AG10803 (cell line): ENCODE measurements around the gene MCMBP.

Experiments
- DNase-seq: peaks from one replicate; pipeline ENCODE4 v3.0.0; 2010; ENCODE audit warnings: low read depth
- H3K4me3 ChIP-seq: 2 replicates; pipeline ENCODE4 v1.5.1; 2011; ENCODE audit warnings: mild to moderate bottlenecking, low read length, control low read depth
- TF ChIP-seq, protein P1 (sequence below): conservative IDR thresholded peaks from 2 replicates; pipeline ENCODE4 v1.5.1; 2011; ENCODE audit warnings: mild to moderate bottlenecking, low read length, control low read depth, inconsistent platforms

Gene MCMBP

GRCh38 chr10:119903946-119904666 lies 31.5 kb upstream of the MCMBP start:
- TF ChIP-seq, protein P1, sequence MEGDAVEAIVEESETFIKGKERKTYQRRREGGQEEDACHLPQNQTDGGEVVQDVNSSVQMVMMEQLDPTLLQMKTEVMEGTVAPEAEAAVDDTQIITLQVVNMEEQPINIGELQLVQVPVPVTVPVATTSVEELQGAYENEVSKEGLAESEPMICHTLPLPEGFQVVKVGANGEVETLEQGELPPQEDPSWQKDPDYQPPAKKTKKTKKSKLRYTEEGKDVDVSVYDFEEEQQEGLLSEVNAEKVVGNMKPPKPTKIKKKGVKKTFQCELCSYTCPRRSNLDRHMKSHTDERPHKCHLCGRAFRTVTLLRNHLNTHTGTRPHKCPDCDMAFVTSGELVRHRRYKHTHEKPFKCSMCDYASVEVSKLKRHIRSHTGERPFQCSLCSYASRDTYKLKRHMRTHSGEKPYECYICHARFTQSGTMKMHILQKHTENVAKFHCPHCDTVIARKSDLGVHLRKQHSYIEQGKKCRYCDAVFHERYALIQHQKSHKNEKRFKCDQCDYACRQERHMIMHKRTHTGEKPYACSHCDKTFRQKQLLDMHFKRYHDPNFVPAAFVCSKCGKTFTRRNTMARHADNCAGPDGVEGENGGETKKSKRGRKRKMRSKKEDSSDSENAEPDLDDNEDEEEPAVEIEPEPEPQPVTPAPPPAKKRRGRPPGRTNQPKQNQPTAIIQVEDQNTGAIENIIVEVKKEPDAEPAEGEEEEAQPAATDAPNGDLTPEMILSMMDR: no peak
- no peak overlapping the region for H3K4me3 ChIP-seq
- no peak for DNase-seq

DNA sequence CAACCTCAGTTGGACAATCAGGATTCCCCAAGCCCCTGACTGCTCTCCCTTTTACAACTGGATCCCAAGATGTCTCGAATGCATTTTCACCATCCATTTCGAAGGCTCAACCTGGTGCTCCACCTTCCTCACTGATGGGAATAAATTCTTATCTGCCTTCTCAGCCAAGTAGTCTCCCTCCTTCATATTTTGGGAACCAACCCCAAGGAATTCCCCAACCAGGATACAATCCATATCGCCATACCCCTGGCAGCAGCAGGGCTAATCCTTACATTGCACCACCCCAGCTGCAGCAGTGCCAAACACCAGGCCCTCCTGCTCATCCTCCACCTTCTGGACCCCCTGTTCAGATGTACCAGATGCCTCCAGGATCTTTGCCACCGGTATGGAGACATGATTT lies 25.9 kb upstream of the MCMBP start:
- H3K4me3 ChIP-seq: no peak overlapping the region
- TF ChIP-seq, protein P1: no peak
- DNase-seq: no peak

GRCh38 chr10:119896937-119897770 lies 24.5 kb upstream of the MCMBP start:
- TF ChIP-seq, protein P1: no peak
- H3K4me3 ChIP-seq: no peak overlapping the region
- no peak for DNase-seq

DNA sequence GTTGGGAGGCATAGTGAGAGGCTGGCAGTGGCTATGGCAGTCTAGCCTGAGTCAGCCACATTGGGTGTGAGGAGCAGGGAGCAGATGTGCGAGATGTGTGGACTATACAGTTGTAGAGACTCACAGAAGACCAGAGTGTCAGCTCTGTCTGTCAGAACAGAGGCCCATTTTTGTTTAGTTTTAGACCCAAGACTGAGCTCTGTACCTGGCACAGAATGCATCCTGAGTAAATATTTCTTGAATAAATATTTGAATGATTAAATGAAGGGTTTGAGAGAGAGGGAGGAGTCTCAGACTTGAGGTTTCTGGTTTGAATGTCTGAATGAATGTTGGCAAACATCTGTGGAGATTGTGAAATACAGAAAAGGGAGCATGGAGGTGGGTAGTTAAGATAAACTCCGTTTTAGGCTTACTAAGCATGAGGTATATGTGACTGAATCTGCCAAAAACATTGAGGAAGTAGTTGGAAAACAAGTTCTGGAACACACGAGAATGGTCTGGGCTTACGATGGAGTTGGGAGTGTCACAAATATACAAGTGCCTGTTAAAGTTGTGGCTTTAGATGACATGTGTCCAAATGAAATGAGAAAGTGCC lies 23.5 kb upstream of the MCMBP start:
- no peak overlapping the region; the same call in 1 of the 2 replicates for H3K4me3 ChIP-seq
- DNase-seq: peak; percentile 78
- TF ChIP-seq, protein P1: no peak

GRCh38 chr10:119893845-119894427 lies 21.3 kb upstream of the MCMBP start:
- TF ChIP-seq, protein P1: no peak
- no peak for DNase-seq

GRCh38 chr10:119893074-119893473 lies 20.4 kb upstream of the MCMBP start:
- TF ChIP-seq, protein P1: no peak
- no peak for DNase-seq
- H3K4me3 ChIP-seq: peak overlapping the region; percentile 97

More at GRCh38 chr10:119893845-119894427, 21.3 kb upstream of the MCMBP start:
- peak overlapping the region; percentile 45 for H3K4me3 ChIP-seq
